GM19099 (cell line): ENCODE results near the gene PPCS.

Experiments used
- POLR2A ChIP-seq: IDR thresholded peaks from 3 replicates; pipeline ENCODE4 v1.6.1; 2011; ENCODE audit warnings: low read depth; ENCODE audit not compliant: insufficient read length; ENCODE audit errors: extremely low read depth

Gene PPCS

DNA sequence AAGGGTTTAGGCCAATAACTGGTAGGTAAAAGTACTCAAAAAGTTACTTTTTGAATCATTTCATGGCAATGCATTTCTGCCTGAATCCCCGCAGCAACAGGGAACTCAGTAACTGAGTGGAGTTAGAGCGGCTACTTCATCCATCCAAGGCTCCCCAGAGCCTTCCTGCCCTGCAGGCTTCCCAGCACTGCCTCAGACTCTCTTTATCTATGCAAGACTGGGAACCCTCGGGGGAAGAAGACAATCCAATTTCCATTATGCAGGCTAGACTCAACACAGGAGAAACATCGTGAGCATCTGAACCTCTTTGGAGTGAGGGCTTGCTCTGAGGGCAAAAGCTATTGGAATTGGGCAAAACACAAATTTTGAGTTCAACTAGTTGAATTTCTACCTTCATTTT lies 23.6 kb upstream of the PPCS start:
- no peak for TF ChIP-seq POLR2A

DNA sequence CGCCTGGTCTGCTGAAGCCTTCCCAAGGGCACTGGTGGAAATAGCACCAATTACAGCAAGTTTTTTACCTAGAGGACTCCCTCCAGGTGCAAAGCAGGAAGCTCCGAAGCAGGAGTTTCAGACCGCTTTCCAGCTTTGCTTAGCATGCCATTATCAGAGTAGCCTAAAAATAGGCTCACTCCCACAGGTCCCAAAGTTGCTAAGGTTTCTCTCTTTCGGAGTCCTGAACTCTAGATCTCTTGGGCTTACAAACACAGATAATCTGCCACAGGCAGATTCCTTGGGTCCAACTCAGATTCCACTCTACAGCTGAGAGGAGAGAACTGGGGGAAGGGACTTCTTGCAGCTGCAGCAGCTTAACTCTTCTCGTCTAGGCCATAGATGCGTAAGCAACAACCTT lies 23.0 kb upstream of the PPCS start:
- TF ChIP-seq POLR2A: no peak

DNA sequence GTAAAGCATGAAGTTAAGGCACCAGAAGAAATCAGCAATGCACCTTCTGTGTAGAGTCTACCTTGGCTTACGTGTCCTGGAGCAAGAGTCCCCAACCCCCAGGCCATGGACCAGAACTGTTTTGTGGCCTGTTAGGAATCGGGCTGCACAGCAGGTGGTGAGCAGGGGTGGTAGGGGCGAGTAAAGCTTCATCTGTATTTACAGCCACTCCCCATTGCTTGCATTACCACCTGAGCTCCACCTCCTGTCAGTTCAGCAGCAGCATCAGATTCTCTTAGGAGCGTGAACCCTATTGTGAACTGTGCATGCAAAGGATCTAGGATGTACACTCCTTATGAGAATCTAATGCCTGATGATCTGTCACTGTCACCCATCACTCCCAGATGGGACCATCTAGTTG lies 22.0 kb upstream of the PPCS start:
- TF ChIP-seq POLR2A: no peak

DNA sequence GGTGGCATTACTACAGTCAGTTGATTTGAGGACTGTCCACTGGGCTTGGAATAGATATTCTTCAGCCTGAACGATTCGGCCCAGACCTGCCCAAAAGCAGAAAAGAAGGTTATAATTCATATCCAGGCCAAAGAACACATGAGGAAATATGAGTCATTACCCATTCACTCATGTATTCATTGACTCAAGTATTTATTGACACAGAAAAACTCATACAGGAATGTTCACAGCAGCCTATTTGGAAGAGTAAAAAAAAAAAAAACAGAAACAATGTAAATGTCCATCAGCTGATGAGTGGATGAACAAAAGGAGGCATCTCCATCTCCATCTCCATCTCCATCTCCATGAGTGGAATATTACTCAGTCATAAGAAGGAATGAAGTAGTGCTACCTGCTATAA lies 16.4 kb upstream of the PPCS start:
- no peak for TF ChIP-seq POLR2A

DNA sequence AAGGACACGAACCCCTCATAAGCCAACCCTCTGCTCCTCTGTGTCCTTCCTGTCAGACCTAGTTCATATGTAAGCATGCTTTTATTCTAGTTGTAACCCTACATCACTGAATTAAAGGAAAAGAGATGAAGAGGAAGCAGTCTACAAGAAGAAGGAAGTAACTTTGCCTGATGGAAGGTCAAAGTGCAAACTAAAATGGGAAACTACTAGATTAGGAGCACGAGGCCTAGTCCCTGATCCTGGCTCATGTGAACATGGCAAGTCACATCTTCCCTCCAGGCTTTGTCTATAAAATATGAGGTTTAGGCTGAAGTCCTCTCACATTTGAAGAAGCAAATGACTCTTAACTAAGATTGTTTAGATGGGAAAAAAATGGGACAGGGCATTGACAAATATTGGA lies 13.7 kb upstream of the PPCS start:
- no peak for TF ChIP-seq POLR2A

DNA sequence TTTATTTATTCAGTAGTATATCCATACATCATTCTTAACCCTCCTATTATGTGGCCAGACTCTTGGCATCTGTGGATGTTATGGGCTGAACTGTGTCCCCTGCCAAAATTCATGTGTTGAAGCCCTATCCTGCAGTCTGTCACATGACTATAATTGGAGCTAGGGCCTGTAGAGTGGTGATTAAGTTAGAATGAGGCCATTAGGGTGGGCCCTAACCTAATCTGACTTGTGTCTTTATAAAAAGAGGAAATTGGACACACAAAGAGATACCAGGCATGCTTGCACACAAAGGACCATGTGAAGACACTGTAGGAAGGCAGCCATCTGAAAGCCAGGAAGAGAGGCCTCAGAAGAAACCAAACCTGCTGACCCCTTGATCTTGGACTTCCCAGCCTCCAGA lies 7.1 kb upstream of the PPCS start:
- no peak for TF ChIP-seq POLR2A

DNA sequence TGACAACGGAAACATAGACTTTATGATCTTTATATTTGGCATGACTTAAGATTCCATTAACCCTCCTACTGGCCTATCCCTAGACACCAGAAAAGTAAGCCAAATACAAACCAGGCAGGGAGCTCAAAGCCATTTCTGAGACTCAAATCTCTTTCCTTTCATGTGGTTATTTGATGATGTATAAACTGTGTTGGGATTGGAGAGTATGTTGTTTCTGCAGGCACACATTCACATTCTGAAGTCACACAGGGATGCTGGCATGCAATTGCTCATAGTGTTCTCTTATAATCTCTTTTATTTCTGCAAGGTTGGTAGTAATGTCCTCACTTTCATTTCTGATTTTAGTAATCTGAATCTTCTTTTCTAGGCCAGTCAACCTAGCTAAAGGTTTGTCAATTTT lies 6.3 kb upstream of the PPCS start:
- no peak for TF ChIP-seq POLR2A

DNA sequence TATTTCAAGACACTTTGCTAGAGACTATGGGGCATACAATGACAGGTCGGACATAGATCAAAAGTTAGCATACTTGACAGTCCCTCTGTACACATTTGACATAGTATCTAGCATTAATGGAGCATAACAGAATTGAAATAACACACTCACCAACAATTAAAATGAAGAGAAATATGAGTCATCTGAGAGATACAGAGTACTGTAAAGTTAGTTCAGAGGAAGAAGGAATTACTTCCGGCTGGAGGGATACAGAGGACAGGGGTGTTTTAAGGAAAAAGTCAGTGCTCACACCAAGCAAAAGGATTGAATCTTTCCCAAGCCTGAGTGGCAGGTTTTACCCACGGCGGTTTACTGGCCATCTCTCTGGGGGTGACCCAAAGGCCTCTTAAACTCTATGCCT lies 3.0 kb upstream of the PPCS start:
- no peak for TF ChIP-seq POLR2A

DNA sequence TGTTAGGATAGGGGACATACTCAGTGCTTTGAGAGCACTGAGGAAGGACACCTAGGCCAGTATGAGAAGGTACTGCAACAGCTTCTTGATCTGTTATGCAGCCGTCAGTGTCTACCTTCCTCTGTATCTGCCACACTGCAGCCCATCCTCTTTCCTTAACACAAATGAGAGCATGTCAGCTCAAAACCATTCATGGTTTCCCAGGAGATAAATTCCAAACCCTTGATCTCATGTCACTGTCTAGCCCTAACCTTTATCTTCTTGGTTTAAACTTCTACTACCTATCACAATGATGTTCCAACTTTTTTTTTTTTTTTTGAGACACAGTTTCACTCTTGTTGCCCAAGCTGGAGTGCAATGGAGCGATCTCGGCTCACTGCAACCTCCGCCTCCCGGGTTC lies 1.9 kb upstream of the PPCS start:
- no peak for TF ChIP-seq POLR2A

DNA sequence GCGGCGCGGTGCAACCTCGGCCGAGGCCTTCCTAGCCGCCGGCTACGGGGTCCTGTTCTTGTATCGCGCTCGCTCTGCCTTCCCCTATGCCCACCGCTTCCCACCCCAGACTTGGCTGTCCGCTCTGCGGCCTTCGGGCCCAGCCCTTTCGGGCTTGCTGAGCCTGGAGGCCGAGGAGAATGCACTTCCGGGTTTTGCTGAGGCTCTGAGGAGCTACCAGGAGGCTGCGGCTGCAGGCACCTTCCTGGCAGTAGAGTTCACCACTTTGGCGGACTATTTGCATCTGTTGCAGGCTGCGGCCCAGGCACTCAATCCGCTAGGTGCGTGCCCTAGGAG lies 379 bp downstream of the PPCS start:
- peak; percentile 0 for TF ChIP-seq POLR2A

DNA sequence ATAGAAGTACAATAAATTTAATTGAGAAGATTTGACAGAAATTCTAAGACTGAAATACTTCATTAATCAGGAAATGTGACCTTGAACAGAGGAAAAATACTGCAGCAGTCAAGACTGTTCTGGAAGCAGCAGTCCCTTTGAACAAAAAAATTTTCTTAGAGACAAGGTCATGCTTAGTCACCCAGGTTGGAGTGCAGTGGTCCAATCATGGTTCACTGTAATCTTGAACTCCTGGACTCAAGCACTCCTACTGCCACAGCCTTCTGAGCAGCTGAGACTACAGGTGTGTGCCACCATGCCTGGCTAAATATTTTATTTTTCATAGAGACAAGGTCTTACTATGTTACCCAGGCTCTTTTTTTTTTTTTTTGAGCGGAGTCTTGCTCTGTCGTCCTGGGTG lies 4.9 kb downstream of the PPCS start:
- no peak for TF ChIP-seq POLR2A

DNA sequence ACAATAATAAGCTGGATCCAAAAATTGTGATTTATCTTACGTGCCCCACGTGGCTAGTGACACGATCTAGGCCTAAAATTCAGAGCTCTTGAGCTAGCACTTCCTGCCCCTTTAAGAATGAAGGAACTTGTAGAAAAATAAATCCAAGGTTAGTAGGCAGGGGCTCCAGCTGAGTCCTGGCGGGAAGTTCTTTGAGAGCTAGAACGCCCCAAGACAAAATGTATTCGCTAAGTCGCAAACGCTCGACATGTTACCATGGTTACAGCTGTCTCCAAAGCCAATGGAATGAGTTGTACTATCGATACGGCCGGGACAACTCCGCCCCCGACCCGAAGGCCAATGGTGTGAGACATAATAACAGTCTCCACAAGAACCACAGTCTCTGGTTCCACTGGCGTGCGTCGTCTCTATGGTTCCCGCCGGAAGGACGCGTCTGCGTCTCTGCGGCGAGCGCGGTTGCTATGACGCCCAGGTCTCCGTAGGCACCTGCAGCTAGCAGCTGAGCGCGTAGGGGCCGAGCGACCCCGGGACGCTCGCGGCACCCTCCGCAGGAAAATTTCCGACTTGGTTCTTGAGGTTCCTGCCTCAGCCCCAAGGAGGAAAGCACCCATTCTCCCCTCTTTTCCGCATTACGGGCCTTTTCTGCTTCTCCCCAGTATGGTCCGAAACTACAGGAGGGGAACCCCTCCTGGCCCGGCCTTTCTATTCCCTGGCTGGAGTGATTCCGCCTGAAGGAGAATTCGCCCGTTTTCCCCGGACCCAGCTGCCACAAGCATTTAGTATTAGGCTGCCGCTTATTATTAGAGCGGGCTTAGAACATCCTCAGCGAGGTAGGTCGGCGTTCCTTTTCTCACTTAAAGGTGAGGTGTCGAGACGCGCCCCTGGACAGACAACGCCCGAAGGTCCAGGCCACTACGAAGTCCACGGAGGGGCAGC lies 6.8 kb downstream of the PPCS start, which contains the start of gene CCDC30:
Gene CCDC30, plus strand, starts transcription at position 459 of the 936 bp plus-strand sequence. CDS start 17,266 bp downstream, outside the sequence.
- peak; percentile 20 for TF ChIP-seq POLR2A

DNA sequence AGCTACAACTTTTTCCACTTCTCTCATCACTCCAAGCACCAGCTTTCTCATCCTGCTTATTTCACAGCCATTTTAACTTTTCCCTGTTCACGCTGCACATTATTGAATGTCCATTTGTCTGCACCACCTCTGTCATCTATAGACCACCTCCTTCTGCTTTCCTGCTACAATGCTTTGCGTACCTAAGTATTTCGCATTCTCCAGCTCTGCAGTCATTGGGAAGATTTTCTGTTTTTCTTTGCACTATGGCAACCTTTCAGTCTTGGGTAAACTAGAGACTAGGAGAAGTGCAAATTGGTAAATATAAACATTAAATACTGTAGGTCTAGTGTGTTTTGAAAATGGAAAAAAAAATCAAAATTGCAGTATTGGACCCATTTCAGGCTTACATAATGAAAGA lies 7.6 kb downstream of the PPCS start:
- no peak for TF ChIP-seq POLR2A

DNA sequence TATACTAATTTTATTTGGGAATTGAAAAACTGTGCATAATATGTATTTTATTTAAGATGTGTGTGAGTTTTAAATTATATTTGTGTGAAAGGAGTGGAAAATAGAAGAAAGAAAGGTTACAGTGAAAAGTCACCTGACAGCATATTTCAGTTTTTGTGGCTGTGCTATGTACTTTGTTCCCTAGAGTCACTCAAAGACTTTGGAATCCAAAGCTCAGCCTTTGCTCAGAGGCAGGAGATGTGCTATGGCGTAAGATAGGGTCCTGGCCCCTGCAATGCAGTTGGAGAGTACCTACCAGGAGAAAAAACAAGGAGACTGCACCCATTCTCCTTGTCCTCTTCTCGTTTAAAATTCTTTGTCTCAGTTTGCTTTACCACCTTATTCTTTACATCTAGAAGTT lies 9.7 kb downstream of the PPCS start:
- no peak for TF ChIP-seq POLR2A

DNA sequence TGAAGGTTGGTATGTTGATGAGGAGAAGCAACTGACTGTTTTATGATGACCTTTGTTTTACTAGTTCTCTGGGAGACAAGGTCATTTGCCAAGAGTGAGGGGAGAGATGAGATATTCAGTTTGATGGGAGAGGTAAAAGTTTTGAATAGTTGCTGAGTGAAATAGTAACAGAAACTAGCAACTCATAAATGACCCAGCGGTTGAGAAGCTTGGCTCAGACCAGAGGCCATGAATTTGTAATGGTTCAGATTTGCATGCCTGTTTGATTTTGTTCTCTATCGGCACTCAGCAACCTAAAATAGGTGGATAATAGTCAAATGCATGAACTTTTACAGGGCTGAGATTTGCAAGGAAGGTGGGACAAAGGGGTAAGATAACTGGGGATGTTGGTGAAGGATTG lies 13.4 kb downstream of the PPCS start:
- no peak for TF ChIP-seq POLR2A

DNA sequence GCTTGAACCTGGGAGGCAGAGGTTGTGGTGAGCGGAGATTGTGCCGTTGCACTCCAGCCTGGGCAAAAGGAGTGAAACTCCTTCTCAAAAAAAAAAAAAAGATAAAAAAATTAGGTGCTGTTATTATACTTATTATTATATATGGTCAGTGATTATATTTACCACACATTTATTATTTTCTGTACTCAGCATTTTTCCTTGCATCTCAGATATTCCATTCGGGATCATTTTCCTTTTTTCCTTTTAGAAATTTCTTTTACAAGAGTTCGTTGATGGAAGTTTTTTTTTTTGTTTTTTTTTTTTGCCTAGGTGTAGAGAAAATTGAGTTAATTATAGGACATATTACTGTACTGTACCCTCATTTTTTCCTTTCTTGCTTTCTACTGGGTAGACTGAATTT lies 20.3 kb downstream of the PPCS start:
- no peak for TF ChIP-seq POLR2A

DNA sequence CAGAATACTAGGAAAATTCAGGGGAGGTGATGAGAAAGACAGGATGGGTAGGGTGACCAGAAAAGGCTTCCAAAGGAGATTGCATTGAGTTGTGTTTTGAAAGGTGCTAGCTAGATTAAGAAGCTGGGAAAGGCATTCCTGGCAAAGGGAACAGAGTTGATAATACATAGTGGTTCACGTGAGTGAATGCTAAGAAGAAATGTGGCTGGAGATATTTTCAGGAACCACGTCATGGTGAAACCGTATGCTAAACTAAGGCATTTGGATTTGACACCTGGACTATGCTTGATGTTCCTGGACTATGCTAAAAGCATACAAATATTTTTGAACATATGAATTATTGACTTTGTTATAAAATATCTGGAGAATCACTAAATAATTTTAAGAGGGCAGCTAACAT lies 21.4 kb downstream of the PPCS start:
- no peak for TF ChIP-seq POLR2A
